GM12801 (cell line): ENCODE data around the gene ABCF3.

ENCODE experiments used
- CTCF ChIP-seq: IDR thresholded peaks from one replicate; pipeline ENCODE4 v1.5.1; 2011; ENCODE audit warnings: control low read depth; ENCODE audit not compliant: insufficient read length; ENCODE audit errors: extremely low read depth

The ABCF3 gene

GRCh38 chr3:184196536-184196935 is 10.5 kb downstream of the ABCF3 start:
- no peak for TF ChIP-seq CTCF

- TF ChIP-seq CTCF, result no peak
These were observed 12.5 kb downstream of the ABCF3 start for GRCh38 chr3:184198509-184198908.

- no peak for TF ChIP-seq CTCF
These were observed 14.8 kb downstream of the ABCF3 start for GRCh38 chr3:184200825-184201224.

GRCh38 chr3:184203526-184203925 is 17.5 kb downstream of the ABCF3 start:
- no peak for TF ChIP-seq CTCF

- TF ChIP-seq CTCF, result no peak
These were observed 23.3 kb downstream of the ABCF3 start for GRCh38 chr3:184209146-184209923.

GRCh38 chr3:184211297-184211696 is 25.3 kb downstream of the ABCF3 start:
- TF ChIP-seq CTCF, result no peak

GRCh38 chr3:184211718-184212117 is 25.7 kb downstream of the ABCF3 start:
- no peak for TF ChIP-seq CTCF
